Renal pelvis (tissue), 4 donors: ENCODE data around the gene ZNF683. TPM values are rescaled to one million over a fixed set of nuclear protein-coding genes. Genes with fewer than 3 reads are reported as not detected.
"Not testable (repeated sequence)": the region's sequence is repeated elsewhere in the genome, so short reads cannot be mapped to it uniquely, and the experiment has no call there.

Experiments
- DNase-seq: peaks from one replicate; pipeline ENCODE4 v3.0.0-alpha.2; 2013
- polyA plus RNA-seq, 3 donors: library from polyadenylated mRNA; unstranded; fragments of 120-200 nt; gene quantifications; one replicate each; pipeline ENCODE4 v1.2.1, GENCODE V29; 2013; ENCODE audit not compliant: insufficient read length in 3 of 3

Gene ZNF683
- polyA plus RNA-seq, 3 donors = 0.14 TPM; not detected in 2

DNA sequence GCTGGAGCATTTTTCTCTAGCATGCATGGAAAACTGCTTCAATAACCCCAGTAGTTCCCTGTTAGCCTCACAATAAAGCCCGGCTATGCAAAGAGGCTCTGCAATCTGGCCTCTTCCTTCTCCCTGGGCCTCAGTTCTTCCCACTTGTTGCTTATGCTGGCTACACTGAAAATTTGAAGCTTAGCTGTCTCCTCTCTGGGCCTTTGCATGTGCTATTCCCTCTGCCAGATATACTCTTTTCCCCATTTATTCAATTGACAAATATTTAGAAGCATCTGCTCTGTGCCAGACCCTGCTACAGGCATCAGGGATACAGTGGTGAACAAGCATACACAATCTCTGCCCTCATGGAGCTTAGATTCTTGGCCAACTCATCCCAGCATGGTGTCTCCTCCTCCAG is 33.9 kb downstream of the ZNF683 start:
- DNase-seq = no peak

DNA sequence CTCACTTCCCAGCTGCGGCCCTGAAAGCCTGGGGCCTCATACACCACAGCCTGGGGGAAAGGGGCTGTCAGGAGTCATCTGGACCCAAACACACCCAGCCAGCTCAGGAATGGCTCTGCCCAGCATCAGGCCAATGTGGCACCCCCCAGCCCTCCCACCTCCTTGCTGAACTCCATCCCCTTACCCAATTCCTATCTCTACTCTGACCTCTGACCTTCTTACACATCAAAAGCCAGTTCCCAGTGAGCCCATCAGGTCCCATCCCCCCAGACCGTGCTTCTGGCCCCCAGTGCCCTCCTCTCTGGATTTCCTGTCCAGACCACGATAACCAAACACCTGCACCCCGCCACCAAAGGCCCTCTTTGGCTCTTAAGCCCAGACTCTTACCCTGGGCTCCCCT is 34.9 kb downstream of the ZNF683 start:
- DNase-seq = no peak

DNA sequence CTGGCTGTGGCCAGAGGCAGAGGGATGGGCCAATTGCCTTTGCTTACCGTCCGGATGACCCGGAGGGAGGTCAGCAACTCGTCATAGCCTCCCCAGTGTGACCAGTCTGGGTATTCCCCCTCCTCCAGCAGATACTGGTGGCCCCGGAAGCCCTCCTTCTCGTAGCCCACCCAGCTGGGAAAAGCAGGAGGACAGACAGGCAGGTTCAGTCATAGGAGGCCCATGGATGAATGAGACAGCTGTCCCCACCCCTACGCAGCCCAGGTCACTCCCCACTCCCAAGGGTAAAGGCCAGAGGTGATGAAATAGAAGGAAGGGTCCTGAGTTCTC is 35.4 kb downstream of the ZNF683 start:
- DNase-seq = no peak

DNA sequence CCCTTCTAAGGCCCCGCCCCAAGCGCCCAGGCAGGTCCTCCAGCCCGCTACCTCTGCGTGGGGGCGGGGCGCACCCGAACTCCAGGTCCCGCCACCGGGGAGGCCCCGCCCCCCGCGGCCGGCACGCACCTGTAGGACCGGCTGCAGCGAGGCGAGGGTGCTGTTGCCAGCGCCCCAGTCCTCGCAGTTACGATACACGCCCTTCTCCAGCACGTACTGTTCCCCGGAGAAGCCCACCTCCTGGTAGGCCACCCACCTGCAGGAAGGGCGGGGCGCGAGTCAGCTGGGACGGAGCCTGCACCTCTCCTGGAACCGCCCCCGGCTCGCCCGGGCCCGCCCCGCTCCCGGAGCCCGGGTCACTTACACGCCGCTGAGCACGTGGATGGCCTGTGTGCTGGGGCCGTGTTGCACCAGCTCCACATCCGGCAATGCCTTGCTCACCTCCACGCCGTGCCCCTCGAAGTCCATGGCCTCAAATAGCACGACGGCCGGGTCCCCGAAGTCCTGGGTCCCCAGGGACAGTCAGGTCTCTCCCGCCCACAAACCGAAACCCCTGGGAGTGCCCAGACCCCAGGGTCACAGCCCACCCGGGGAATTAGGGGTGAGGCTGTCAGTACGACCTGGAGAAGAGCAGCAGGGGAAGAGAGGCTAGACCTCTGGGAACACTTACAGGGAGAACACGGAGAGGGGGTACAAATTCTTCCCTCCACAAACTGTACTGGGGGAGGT is 35.9 kb downstream of the ZNF683 start:
- DNase-seq = peak; percentile 60

DNA sequence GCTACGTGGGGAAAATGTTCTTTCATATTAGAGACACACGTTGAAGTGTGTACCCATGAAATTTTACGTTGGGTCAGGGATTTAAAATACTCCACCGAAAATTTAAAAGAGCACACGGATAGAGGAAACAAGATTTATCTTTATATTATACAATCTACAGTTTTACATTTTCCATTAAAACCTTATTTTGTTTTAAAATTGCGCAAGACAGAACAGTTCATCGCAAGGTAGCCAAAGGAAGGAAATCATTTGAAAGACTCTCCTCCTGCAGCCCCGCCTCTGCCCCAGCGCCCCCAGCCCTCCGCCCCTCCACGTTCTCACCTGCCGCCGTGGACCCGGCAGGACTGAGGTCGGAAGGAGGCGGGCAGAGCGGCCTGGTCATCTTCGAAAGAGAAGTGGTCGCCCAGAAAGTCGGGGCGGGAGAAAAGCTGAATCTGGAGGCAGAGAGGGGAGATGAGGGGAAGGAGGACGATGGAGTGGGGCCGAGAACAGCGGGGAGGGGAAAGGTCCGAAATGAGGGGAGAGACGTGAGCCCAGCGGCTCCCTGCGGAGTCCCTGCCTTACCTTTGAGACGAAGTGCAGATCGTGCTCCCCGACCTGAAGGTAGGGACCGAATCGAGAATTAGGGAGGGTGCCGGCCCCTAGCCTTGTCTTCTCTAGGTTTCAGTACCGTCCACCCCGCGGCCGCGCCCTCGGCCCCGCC is 36.6 kb downstream of the ZNF683 start:
- DNase-seq = no peak

DNA sequence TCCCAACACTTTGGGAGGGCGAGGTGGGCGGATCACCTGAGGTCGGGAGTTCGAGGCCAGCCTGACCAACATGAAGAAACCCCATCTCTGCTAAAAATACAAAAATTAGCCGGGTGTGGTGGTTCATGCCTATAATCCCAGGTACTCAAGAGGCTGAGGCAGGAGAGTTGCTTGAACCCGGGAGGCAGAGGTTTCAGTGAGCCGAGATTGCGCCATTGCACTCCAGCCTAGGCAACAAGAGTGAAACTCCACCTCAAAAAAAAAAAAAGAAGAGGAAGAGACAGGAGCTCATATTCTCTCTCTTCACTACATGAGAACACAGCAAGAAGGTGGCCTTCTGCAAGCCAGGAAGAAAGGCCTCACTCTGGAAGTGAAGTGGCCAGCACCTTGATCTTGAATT is 39.2 kb downstream of the ZNF683 start:
- DNase-seq = not testable (repeated sequence)

DNA sequence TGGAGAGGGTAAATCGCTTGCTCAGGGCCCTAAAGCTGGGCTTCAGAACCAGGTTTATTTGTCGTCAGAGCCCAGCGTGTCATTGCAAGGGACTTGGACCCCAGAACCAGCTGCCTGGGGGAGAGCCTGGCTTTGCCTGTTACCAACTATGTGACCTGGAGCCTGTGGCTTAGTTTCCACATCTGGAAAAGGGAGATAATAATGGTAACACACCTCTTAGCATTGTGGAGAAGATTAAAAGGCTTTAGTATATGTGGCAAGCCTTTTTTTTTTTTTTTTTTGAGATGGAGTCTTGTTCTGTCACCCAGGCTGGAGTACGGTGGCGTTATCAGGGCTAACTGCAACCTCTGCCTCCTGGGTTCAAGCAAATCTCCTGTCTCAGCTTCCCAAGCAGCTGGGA is 42.3 kb downstream of the ZNF683 start:
- DNase-seq = no peak

DNA sequence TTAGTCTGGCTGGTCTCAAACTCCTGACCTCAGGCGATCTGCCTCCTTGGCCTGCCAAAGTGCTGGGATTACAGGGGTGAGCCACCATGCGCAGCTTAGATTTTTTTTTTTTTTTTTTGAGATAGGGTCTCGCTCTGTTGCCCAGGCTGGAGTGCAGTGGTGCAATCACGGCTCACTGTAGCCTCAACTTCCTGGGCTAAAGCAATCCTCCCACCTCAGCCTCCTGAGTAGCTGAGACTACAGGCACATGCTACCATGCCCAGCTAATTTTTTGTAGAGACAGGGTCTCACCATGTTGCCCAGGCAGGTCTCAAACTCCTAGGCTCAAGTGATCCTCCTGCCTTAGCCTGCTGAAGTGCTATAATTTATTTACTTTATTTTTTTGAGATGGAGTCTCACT is 43.2 kb downstream of the ZNF683 start:
- not testable (repeated sequence) for DNase-seq

DNA sequence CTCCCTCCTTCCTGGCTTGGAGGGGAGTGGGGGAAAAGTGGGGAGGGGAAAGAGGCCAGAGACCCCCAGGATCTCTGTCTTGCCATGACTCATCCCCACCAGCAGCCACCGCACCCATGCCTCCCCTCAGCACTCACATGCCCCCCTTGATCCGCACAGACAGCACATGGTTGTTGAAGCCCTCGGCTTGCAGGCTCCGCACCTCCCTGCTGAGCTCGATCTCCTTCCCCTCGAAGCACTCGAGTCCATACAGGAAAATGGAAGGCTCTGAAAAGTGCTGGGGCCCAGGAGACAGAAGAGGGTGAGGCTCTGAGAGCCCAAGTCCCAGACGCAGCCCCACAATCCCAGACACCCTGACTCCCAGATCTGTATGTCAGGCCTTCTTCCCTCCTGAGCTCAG is 44.0 kb downstream of the ZNF683 start:
- DNase-seq = no peak

DNA sequence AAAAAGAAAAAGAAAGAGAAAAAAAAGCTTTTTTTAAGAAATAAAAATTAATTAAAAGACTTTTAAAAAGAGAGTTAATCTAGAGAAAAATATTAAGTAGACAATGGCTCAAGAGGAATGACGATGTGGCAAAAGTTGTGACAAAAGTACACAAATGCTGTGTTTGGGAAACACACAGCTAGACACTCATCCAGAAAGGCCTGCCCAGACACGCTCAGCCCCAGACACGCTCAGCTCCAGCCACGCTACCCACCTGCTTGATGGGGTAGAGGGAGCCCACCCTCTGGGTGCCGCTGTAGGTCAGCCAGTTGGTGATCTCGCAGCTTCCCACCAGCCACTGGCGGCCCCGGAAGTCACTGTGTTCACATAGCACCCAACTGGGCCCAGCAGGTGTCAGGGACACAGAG is 44.6 kb downstream of the ZNF683 start:
- no peak for DNase-seq

DNA sequence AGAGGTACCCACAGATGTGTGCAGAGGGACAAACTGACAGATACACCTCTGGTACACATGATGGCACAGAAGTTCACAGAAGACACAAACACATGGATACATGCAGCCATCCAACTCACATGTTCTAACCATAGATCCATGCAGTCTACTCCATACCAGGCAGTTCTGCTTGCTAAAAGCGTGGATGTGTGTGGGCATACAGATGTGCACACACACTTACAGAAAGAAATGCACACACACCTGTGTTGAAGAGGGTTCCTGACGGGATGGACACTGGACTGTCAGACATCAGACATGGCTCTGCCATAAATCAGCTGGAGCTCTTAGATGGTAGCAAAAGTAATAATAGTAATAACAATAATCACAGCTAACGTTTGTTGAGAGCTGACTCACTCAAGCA is 48.0 kb downstream of the ZNF683 start:
- DNase-seq = no peak

DNA sequence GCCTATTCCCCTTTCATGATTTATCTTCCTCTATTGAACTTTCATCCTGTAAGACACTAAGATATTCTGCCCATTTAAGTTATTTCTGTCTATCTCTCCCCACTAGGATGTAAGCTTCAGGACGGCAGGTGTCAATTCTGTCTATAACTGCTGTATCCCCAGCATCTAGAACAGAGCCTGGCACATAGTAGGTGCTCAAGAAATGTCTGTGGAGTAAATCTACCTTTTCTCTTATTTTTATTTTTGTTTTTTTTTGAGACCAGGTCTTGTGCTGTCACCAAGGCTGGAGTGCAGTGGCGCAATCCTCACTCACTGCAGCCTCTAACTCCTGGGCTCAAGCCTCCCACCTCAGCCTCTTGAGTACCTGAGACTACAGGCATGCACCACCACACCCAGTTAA is 49.2 kb downstream of the ZNF683 start:
- no peak for DNase-seq

DNA sequence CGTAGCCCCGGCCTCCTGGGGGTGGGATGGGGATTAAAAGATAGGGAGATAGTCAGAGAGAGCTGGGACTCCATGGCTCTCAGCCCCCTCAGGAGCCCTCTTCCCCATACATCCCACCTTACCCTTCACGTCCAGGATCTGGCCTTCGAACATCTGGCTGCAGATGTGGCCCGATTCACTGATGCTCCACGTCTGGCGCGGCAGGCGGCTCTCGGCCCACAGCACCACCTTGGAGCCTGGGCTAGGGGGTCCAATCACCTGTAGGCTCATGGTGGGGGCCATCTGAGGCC is 50.6 kb downstream of the ZNF683 start:
- no peak for DNase-seq

DNA sequence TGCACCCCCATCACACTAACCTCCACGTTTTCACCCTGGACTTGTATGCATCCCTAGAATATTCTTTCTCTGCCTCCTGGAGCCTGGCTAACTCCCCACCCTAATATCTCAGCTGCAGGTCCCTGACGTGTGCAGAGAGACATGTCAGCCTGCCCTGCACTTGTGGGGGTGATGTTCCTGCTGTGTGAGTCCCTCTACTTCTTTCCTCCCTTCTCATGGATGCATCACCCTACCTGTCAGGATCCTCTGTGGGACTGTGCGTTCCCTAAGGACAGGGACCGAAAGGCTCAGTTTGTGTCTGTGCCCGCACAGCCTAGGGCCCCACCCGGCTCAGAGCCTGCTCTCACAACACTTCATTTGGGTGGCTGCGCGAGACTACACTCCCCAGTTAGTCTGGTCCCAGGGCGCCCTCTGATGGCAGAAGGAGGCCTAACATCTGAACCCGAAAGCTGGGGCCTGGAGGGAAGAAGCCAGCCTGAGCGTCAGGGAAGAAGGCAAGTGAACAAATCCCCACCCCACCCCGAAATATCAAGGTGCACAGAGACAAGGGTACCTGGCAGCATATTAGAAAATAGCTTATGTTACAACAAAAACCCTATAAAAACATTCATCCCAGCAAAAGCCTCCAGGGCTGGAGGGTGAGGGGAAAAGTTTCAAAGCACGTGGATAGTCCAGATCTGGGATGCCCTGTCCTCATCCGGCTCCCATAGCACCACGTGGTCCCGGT is 51.1 kb downstream of the ZNF683 start:
- DNase-seq = peak; percentile 76

DNA sequence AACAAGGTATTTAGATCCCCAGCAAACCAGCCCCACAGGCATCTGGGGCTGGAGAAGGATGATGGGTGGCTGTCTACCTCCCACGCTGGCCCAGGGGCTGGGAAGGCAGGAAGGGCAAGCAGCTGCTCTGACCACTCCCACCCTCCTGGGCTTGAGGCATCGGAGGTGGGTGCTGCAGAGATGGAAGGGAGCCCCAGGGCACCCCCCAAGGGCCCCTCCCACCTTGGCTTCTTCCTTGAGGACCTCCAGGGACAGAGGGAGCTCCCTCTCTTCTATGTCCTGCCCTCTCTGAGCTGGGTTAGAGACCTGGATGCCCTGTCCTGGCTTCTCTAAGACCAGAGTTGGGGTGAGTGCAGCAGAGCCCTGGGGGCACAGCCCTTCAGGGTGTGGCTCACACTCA is 51.7 kb downstream of the ZNF683 start:
- no peak for DNase-seq

DNA sequence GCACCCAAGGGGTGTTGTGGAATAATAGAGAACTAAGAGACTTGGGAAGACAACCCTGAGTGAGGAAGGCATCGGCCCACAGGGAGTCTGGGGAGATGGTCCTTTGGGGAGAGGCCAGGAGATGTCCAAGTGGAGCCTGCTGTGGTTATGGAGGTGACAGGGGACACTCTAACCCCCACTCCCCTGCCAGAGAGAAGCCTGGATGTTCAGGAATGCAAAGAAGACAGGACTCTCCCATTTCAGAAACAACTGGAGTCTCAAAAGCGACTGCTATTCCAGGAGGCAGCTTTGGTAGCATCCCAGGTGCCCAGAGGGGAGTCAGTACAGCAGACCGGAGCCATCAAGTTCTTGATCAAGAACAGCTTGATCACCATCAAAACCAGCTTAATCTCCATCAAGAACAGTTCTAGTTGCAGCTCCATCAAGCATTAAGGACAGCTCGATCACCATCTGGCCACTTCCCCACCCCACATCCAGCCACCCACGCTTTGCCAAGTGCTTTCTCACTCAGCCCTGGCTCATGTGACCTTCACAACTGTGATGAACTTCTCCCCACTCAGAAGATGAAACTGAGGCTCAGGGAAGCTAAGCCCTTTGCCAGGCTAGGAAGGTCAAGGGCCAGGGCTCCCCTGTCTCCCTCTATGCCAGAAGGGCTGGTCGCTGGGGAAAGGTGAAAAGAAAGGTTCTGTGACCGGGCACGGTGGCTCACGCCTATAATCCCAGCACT is 54.0 kb downstream of the ZNF683 start:
- DNase-seq = no peak

DNA sequence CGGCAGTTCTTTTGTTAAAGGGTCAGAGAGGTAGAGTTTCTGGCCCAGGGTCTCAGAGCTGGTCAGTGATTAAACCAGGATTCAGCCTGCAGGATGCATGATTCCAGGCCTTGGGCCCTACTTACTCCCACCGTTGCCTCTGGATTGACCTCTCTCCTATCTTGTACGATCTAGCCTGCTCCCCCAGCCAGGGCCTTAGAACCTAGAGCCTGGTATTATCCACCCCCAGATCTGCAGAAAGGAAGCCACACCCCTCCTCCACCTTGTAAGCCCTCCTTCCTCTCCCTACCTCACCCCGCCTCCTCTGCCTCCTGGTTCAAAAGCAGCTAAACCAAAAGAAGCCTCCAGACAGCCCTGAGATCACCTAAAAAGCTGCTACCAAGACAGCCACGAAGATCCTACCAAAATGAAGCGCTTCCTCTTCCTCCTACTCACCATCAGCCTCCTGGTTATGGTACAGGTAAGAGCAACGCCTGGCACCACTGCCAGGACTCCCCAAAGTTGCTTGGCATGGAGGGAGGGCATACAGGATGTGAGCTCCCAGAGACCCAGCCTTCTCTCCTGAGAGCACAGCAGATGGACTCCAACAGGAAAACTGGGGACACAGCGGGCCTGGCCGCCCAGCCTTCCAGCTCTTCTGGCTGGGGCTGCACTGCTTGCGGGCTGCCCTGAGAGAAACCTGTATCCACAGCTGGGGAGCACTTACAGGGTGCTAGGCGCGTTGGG is 54.8 kb downstream of the ZNF683 start, which contains the start of gene CD52:
Gene CD52 (plus strand): TSS at position 347 of the 726 bp plus-strand sequence. CDS start 60 bp downstream, at position 407.
- no peak for DNase-seq

DNA sequence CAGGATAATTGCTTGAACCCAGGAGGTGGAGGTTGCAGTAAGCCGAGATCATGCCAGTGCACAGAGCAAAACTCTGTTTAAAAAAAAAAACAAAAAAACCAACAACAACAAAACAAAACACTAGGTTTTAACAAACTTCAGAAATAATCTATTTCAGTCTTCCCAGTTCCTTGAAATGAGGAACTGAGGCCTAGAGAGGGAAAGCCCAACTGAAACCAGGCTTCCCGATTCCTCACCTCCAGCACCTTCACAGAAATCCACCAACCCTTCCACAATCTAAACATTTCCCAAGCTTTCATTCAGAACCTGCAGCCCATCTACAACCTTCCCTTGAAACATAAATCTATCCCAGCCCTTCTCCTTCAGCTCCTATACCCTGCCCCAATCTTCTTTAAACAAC is 55.4 kb downstream of the ZNF683 start:
- DNase-seq = no peak

DNA sequence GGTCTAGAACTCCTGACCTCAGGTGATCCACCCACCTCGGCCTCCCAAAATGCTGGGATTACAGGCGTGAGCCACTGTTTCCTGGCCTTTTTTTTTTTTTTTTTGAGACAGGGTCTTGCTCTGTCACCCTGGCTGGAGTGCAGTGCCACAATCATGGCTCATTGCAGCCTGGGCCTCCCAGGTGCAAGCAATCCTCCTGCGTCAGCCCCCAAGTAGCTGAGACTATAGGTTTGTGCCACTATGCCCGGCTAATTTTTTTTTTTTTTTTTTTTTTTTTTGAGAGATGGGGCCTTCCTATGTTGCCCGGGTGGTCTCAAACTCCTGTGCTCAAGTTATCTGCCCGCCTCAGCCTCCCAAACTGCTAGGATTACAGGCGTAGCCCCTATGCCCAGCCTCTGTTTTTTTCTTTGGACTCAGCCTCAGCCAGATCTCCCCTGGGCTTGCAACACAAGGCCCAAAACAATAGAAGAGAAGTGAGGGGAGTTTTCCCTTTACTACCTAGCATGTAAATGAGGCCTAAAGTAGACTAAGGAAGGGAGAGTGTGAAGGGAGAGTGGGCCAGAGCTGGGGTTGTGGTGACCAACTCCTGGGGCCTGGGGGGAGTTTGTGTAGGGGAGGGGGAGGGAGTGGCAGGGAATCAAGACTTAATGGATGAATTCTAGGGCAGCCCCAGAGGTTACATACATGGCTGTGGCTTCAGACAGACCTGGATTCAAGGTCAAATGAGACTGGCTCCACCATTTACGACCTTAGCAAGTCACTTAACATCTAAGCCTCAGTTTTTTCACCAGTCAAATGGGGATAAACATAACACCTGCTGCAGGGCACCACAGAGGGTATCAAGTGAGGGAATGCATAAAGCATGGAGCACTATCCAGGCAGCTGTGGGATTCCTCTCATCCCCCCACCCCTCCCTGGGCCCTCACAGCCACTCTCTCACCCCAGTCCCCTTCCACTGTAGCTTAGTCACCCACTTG is 56.4 kb downstream of the ZNF683 start:
- no peak for DNase-seq

DNA sequence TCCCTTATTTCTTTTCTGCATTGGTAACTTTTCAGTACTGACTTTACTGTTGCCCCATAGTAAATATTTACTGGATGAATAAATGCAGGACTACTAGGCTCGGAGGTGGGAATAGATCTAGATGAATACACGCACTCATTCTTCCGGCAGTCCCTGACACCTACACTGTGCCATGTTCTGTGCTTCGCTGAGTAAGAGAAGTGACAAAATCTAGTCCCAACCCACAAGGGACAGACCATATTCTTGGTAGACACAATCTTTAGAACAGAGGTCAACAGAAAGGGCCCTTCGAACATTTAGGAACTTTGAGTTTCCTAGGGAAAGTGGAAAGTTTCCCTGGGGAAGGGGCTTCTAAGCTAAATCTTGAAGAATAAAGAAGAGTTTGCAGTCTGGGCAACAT is 58.0 kb downstream of the ZNF683 start:
- DNase-seq = no peak
